NCI-H2081 (cell line): ENCODE data around the gene STX1B.
A peak's percentile ranks its signal among the peaks of the same experiment; 100 is the strongest.
"Not testable (repeated sequence)": the region's sequence is repeated elsewhere in the genome, so short reads cannot be mapped to it uniquely, and the experiment has no call there.

ENCODE experiments used
- DNase-seq, 2 experiments: peaks; one replicate each; lab custom pipeline; 2025; lab: John Stamatoyannopoulos, UW

Gene STX1B

DNA sequence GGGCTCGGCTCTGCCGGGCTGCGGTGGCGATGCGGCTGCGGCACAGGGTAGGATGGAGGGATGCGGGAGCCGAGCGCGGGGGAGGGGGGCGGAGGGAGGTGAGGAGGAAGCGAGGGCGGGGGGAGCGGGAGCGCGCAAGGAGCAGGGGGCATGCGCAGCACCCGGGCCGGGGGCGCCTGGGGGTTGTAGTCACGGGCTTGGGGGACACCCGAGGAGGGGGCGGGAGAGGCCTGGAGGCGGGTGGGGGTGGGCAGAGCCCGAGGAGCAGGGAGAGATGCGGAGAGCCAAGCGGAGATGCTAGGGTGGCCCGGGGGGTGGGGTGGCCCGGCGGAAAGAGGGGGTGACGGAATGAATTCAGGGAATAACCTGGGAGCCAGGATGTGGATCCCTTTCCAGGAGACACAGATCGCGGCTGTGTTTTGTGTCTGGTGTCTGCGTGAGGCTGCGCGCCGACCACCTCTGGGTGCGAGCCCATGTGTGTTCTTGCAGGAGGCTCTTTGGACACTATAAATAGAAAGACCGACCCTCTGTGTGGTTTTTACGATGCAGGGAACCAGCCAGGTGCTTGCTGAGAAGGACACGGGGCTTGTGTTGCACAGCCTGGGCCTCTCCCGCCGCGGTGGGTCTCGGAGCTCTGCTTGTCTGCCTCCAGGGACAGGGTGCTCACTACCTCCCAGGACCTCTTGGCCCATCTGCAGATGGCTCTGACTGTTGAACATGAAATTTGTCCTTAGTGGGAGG is at the start of gene STX1B:
Gene STX1B, minus strand, starts transcription at position 54 of the 741 bp plus-strand sequence. CDS start 242 bp downstream, outside the sequence.
- DNase-seq, result peak in 1 of 2 experiments; percentile 14

DNA sequence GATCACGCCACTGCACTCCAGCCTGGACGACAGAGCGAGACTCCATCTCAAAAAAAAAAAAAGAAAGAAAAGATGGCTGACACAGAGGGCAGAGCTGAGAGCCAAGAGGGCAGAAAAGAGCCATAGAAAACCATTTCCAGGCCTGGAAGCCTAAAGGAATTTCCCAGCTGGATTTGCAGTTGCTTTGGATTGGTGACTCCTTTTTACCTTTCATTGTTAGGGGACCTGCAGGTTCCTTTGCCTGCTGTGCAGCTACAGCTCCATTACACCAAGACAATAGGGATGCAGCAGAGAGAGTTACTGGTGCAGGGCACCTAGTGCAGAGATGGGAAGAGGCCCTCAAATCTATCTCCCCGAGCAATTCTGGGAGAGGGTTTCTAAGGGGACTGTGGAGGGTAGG is 45.2 kb upstream of the STX1B start:
- DNase-seq, result no peak

DNA sequence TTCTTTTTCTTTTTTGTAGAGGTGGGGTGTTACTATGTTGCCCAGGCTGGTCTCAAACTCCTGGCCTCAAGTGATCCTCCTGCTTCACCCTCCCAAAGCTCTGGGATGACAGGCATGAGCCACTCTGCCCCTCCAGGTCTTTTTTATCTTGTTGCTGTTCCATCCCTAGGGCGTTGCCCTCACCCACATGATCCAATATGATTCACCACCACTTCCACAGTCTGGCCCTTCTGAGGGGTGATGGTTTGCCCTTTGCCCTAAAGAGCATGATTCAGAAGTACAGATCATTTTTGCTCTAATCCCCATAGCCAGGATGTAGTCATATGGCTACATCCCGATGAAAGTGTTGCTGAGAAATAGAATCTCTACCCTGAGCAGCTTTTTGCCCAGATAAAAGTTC is 41.7 kb upstream of the STX1B start:
- no peak for DNase-seq

DNA sequence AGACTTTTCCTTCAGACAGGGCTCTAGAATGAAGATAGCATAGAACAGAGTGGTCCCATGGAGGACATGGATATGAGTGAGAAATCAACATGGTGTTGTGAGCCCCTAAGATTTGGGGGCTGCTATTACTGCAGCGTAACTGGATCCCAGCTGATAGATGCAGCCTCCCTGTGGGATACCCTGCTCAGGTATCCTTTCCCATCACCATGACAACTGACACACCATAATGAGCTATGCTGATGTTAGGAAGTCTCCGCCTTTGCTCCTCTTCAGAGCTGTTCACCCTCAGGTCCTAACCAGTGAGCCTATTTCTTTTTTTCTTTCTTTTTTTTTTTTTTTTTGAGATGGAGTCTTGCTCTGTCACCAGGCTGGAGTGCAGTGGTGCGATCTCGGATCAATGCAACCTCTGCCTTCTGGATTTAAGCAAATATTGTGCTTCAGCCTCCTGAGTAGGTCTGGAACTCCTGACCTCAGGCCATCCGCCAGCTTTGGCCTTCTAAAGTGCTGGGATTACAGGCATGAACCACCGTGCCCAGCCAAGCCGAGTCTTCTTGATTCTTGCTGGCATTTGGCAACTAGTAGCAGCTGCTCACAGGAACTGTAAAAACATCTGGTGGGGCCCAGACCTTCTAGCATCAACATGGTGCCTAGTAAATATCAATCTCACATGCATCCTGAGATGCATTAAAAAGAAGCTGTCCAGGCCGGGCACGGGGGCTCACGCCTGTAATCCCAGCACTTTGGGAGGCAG is 40.0 kb upstream of the STX1B start:
- DNase-seq, result no peak

DNA sequence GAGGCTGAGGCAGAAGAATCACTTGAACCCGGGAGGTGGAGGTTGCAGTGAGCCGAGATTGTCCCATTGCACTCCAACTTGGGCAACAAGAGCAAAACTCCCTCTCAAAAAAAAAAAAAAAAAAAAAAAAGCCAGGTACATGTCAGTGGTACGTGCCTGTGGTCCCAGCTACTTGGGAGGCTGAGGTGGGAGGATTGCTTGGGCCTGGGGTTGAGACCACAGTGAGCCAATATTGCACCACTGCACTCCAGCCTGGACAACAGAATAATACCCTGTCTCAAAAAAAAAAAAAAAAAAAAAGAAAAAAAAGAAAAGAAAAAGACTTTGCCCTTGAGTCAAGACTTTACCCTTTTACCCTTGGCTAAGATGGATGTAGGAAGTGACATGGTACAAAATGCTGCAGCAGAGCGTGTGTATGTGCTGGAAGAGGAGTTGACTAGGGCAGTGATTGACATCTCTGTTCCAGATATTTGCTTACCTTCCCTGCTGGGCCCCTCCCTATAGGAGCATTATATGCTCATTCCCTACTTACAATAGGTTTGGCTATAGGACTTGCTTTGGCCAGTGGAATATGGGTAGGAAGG is 33.6 kb upstream of the STX1B start:
- DNase-seq, result no peak

DNA sequence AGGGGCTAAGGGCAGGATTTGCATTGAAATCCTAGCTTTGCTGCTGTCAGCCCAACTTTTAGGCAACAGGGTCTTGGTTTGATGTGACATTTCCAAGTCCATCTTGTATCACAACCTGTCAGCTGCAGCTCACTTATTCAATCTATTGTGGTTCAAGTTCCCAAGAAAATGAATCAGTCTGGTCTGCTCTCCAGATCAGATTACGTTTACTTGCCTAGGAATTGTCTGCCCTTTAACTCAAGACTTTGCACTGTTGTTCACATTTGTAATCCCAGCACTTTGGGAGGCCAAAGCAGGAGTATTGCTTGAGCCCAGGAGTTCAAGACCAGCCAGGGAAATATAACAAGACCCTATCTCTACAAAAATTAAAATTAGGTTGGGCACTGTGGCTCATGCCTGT is 32.9 kb upstream of the STX1B start:
- no peak for DNase-seq

DNA sequence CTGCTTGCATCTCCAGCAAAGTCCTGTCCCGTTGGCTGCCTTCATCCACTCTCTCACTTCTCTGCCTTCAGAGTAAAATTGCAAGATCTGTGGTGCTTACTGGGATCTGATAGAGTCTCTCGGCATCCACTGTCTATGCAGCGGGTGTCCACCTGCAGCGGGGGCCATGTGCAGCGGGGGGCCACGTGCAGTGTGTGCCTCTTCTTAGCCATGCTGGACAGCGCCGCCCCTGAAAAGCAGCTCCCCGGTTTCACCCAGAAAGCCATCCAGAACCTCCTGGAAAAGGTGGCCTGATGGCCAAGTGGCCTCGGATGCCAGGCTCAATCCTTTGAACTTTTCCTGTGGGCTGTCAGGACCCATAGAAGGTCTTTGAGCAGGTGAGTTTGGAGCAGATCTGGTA is 32.4 kb upstream of the STX1B start:
- DNase-seq, result no peak

DNA sequence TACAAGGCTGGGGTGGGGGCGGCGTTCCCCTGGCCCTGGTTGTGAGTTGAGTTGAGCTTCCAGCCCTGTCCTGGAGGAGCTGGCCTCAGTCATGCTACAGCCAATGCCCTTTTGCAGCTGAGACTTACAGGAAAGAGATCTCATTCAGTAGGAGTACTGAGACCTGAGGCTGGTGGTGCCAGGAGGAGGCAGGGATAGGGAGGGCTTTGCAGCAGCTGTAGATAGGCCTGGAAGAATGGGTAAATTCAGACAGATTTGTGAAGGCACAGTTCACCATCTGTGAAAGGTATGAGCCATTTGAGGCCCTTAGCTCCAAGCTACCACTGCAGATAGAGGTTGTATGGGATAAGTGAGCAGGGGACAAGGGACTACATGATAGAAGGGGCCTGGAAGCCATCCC is 28.6 kb upstream of the STX1B start:
- DNase-seq, result no peak

DNA sequence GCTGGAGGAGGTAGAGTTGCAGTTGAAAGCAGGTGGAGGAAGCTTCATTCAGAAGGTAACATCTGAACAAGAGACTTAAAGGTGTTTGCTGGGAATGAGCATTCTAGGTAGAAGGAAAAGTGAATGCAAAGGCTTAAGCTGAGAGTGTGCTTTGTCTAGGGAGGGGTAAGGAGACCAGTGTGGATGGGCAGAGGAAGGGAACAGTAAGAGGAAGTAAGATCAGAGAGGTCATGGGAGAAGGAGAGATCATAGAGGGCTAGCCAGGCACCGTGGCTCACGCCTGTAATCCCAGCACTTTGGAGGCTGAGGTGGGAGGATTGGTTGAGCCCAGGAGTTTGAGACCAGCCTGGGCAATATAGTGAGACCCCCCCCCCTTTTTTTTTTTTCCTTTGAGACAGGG is 26.3 kb upstream of the STX1B start:
- DNase-seq, result no peak

DNA sequence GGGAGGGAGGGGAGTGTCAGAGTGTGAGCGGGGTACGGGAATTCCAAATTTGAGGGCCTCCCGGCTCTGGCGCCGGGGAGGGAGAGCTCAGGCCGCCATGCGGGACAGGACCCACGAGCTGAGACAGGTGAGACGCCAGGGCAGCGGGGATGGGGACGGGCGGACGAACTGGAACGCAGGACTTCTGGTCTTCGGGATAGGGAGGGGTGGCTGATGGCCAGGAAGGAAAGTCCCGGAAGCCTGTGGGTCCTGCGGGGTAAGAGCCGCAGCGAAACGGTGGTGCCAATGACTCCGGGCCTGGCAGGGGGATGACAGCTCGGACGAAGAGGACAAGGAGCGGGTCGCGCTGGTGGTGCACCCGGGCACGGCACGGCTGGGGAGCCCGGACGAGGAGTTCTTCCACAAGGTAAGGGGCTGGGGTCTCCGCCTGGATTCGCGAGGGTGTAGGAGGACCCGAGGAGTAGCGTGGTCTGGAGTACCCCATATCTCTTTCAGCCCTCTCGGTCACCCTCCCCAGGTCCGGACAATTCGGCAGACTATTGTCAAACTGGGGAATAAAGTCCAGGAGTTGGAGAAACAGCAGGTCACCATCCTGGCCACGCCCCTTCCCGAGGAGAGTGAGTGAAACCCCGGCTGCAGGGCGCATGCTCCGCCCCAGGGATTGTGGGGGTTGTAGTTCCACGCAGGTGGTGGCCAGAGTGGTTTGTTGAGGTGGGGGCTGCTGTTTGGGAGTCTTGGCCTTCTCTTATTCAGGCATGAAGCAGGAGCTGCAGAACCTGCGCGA is 23.5 kb upstream of the STX1B start:
- peak; percentile 43 to 69 for DNase-seq

DNA sequence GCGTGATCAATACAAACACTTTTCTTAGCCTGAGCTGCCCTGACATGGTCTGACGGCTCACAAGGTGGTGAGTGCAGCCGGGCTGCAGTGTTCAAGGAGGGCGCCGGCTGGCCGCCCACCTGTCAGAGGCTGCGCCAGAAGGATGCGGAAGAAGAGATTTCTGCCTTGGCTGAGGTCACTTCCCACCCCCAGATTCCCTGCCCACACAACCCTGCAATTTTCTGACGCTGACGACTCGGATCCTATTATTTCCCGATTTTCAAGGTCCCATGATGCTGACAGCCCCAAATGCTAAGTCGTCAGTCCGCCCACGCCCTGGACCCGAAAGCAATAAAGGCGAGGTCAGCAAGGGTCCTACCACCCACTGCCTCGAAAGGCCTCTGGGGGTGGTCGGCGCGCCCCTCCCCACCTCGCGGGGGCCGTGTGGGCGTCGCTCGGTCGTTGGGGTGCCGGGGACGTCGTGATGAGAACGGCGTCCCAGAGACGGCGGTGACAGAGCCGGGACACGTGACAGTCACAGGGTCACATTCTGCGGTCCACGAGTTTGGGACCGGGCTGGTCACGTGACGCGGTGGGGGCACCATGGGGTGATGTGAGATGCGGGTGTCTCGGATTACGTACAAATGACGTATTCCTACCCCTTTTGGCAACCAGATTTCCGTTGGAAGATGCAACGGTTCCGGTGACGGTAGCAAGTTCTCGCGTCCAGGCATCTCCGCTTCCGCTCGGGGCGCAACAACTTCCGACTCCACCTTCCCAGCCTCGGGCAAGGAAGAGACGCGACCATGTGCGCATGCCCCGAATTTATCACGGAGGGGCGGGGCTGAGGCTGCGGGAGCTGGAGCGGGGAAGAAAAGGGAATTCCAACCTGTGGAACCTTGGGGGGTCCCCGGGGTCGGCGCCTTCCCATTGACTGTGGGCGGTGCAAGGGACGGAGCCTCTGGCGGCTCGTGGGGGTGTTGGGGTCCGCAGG is 22.6 kb upstream of the STX1B start, which contains the start of gene STX4:
Gene STX4, plus strand, starts transcription at position 823 of the 973 bp plus-strand sequence. CDS start 248 bp downstream, outside the sequence.
- peak; percentile 88 to 90 for DNase-seq

DNA sequence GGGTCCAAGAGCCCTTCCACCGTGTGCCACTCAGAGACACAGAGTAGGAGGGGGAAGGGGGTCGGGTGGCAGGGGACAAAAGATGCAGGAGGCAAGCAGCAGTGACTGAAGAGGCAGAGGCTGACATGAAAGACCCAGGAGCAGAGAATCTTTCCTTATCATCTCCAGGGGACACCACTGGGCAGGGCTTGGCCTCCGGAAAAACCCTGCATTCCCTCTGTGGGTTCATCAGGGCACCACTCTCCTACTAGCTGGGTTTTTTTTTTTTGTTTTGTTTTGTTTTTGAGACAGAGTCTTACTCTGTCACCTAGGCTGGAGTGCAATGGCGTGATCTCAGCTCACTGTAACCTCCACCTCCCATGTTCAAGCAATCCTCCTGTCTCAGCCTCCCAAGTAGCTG is 20.8 kb upstream of the STX1B start:
- DNase-seq, result no peak

DNA sequence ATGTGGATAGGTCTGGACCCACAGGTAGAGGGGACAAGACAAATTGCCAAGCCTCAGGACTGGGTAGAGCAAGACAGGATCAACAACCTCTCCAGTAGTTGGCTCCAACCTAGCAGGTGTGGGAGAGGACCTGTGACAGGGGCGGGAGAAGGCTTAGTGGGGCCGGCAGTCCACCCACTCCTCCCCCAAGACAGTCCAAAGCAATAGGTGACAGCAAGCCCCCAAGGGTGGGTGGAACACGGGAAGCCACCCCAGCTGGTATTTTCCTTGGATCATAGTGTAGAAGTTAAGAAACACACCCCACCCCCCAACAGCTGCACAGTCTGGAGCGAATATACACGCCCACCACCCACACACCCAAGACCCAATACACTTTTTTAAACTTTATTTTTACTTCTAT is 18.8 kb upstream of the STX1B start:
- DNase-seq, result no peak

DNA sequence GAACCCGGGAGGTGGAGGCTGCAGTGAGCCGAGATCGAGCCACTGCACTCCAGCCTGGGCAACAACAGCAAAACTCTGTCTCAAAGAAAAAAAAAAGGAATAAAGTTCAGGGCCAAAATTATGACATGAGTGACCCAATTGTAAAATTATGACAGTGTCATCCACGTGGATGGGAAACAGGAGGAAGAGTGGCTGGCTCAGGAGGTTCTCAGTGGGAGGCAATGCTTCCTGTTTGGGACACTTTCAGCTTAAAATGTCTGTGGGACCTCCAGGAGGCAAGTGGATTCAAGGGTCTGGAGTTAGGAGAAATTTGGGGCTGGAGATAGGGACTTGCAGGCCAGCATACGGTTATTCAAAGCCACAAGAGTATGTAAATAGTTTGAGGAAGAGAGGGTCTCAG is 14.9 kb upstream of the STX1B start:
- no peak for DNase-seq

DNA sequence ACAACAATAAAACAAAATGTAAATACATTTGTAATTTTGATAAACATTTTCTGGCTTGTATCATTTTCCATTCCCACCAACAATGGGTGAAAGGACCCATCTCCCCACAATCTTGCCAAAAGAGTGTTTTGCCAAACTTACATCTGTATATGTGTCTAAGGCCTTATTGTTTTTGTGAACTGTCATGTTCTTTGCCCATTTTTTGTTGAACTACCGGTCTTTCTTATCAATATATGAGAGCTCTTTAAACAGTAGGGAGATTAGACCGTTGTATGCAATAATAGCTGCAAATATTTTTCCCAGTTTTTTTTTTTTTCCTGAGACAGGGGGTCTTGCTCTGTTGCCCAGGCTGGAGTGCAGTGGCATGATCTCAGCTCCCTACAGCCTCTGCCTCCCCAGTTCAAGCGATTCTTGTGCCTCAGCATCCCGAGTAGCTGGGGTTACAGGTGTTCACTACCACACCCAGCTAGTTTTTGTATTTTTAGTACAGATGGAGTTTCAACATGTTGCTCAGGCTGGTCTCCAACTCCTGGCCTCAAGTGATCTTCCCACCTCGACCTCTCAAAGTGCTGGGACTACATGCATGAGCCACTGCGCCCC is 13.3 kb upstream of the STX1B start:
- DNase-seq, result no peak

DNA sequence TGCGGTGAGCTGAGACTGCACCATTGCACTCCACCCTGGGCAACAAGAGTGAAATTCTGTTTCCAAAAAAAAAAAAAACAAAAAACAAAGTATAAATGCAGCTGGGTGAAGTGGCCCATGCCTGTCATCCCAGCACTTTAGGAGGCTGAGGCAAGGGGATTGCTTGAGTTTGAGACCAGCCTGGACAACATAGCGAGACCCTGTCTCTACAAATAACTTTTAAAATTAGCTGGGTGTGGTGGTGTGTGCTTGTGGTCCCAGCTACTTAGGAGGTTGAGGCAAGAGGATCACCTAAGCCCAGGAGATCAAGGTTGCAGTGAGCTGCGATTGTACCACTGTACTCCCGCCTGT is 12.8 kb upstream of the STX1B start:
- no peak for DNase-seq

DNA sequence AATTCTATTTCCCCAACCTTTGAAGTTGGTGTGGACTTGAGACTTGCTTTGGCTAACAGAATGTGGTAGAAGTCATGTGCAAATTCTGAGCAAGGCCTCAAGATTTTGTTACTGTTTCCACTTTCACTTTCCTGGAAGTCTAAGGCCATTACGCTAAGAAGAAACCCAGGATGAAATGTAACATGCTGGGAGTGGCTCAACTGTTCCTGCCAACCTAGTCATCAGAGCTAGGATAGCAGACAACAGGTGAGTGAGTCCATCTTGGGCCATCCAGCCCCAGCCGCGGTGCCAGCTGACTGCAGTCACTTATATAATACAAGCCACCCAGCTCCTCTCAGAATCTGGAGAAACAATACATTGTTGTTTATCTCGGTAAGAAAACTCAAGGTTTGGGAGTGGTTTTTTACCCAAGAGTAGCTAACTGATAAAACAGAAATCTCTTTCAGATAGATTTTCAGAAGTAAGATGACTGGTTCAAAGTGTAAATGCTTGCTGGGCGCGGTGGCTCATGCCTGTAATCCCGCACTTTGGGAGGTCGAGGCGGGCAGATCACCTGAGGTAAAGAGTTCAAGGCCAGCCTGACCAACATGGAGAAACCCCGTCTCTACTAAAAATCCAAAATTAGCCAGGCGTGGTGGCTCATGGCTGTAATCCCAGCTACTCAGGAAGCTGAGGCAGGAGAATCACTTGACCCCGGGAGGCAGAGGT is 12.3 kb upstream of the STX1B start:
- DNase-seq, result no peak

DNA sequence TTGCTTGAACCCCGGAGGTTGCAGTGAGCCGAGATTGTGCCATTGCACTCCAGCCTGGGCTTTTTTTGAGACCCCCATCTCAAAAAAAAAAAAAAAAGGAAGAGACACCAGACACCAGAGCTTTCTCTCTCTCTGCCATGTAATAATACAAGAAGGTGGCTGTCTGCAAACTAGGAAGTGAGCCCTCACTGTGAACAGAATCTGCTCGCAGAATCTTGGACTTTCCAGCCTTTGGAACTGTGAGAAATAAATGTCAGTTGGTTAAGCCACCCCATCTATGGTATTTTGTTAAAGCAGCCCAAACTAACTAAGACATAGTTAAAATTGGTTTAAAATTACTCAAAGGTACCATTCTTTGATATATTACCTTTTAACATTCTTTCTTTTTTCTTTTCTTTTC is 10.1 kb upstream of the STX1B start:
- no peak for DNase-seq

DNA sequence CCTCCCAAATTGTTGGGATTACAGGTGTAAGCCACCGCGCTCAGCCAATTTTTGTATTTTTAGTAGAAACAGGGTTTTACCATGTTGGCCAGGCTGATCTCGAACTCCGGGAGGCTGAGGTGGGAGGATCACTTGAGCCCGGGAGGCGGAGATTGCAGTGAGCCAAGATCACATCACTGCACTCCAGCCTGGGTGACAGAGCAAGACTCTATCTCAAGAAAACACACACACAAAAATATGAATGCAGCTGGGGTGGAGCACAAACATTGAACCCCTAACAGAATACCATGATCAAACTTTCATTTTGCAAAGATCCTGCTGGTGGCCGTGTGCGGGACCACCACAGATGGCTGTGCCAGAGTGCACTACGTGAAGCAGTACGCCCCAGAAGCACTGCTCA is 7.3 kb upstream of the STX1B start:
- DNase-seq, result not testable (repeated sequence)

DNA sequence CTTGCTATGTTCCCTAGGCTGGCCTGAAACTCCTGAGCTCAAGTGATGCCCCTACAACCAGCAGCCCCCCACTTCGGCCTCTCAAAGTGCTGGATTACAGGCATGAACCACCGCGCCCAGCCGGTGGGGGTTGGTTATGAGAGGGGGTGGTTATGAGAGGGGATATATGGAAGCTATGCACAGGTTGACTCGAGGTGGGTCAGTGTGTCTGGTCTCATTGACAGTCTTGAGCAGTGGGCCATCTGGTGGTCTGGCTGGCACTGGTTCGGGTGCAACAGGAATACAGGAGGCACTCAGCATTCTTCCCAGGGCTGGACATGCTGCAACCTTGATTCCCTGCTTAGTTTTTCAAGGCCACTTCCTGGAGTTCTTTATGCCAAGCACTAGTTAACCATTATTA is 5.6 kb upstream of the STX1B start:
- no peak for DNase-seq
